GM23338 (cell line): ENCODE measurements around the gene SH3PXD2B. TPM values are rescaled to one million over a fixed set of nuclear protein-coding genes. Genes with fewer than 3 reads are reported as not detected.

Experiments
- ATAC-seq: fragments of 200-7000 bp; cut with Tn5 transposase; 3 replicates; pipeline ENCODE4 v1.9.1; 2020
- DNase-seq: peaks from one replicate; pipeline ENCODE4 v3.0.0-alpha.2; 2015; ENCODE audit warnings: low spot score
- H2AFZ ChIP-seq: fragments of 200-600 bp; sonication (generic); 2 replicates; pipeline ENCODE4 v1.8.0; 2016; ENCODE audit warnings: antibody characterized with exemption, mild to moderate bottlenecking, moderate library complexity
- H3F3A ChIP-seq: fragments of 200-600 bp; sonication (generic); replicated peaks from 2 replicates; pipeline ENCODE4 v1.8.0; 2017; ENCODE audit warnings: antibody characterized with exemption, mixed run types, low read depth
- H3K27ac ChIP-seq: fragments of 200-600 bp; sonication (generic); 2 replicates; pipeline ENCODE4 v1.6.1; 2016; ENCODE audit warnings: low read depth
- H3K27me3 ChIP-seq: fragments of 200-600 bp; sonication (generic); 2 replicates; pipeline ENCODE4 v1.8.0; 2016; ENCODE audit warnings: mild to moderate bottlenecking, mixed run types, moderate library complexity; ENCODE audit not compliant: insufficient read depth
- H3K36me3 ChIP-seq: fragments of 200-600 bp; sonication (generic); 2 replicates; pipeline ENCODE4 v1.8.0; 2016; ENCODE audit warnings: mild to moderate bottlenecking; ENCODE audit not compliant: insufficient read depth
- H3K4me1 ChIP-seq: fragments of 200-600 bp; sonication (generic); 2 replicates; pipeline ENCODE4 v1.8.0; 2016; ENCODE audit warnings: mild to moderate bottlenecking, moderate library complexity; ENCODE audit not compliant: insufficient read depth
- H3K4me2 ChIP-seq: fragments of 200-600 bp; sonication (generic); 2 replicates; pipeline ENCODE4 v1.7.1; 2017; ENCODE audit warnings: mixed run types
- H3K4me3 ChIP-seq: fragments of 200-600 bp; sonication (generic); 2 replicates; pipeline ENCODE4 v1.6.1; 2016; ENCODE audit warnings: mixed run types
- H3K79me2 ChIP-seq: fragments of 200-600 bp; sonication (generic); replicated peaks from 2 replicates; pipeline ENCODE4 v1.8.0; 2017; ENCODE audit warnings: mild to moderate bottlenecking; ENCODE audit not compliant: insufficient read depth
- H3K9me2 ChIP-seq: fragments of 200-600 bp; sonication (generic); 2 replicates; pipeline ENCODE4 v1.8.0; 2017; ENCODE audit not compliant: insufficient read depth
- H4K20me1 ChIP-seq: fragments of 200-600 bp; sonication (generic); replicated peaks from 2 replicates; pipeline ENCODE4 v1.8.0; 2017; ENCODE audit warnings: mild to moderate bottlenecking; ENCODE audit not compliant: insufficient read depth
- H3K27ac Mint-ChIP-seq: 2 replicates; pipeline ENCODE4 v1.8.0; 2020; ENCODE audit warnings: inconsistent platforms, mild to moderate bottlenecking, moderate library complexity, mixed read lengths
- H3K27me3 Mint-ChIP-seq: 3 replicates; pipeline ENCODE4 v1.8.0; 2022; ENCODE audit warnings: low read depth, mild to moderate bottlenecking, moderate library complexity, mixed read lengths, inconsistent platforms; ENCODE audit not compliant: insufficient read depth, poor library complexity
- H3K36me3 Mint-ChIP-seq: 3 replicates; pipeline ENCODE4 v1.8.0; 2021; ENCODE audit warnings: low read depth, mild to moderate bottlenecking, inconsistent platforms, moderate library complexity, mixed read lengths
- H3K4me1 Mint-ChIP-seq: 3 replicates; pipeline ENCODE4 v1.8.0; 2020; ENCODE audit warnings: mild to moderate bottlenecking, inconsistent platforms, mixed read lengths
- H3K4me3 Mint-ChIP-seq: 3 replicates; pipeline ENCODE4 v1.8.0; 2021; ENCODE audit warnings: moderate library complexity, mild to moderate bottlenecking, inconsistent platforms, mixed read lengths
- H3K9me3 Mint-ChIP-seq: 3 replicates; pipeline ENCODE4 v1.8.0; 2020; ENCODE audit warnings: moderate library complexity, mild to moderate bottlenecking, inconsistent platforms, mixed read lengths
- CREB1 ChIP-seq: fragments of 250-450 bp; sonication (Bioruptor Pico); IDR thresholded peaks from 2 replicates; pipeline ENCODE4 v1.5.0; 2020; ENCODE audit warnings: low read depth, mild to moderate bottlenecking, moderate library complexity
- ETS1 ChIP-seq: IDR thresholded peaks from 2 replicates; pipeline ENCODE4 v1.6.1; 2016; ENCODE audit warnings: antibody characterized with exemption
- EZH2 ChIP-seq: fragments of 200-600 bp; sonication (generic); IDR thresholded peaks from one replicate; pipeline ENCODE4 v1.8.0; 2017; ENCODE audit warnings: antibody characterized with exemption, mild to moderate bottlenecking, low read depth; ENCODE audit not compliant: unreplicated experiment
- EZH2phosphoT487 ChIP-seq: fragments of 200-600 bp; sonication (generic); IDR thresholded peaks from one replicate; pipeline ENCODE4 v1.8.1; 2018; ENCODE audit warnings: antibody characterized with exemption; ENCODE audit not compliant: unreplicated experiment
- JUNB ChIP-seq: IDR thresholded peaks from one replicate; pipeline ENCODE4 v1.6.1; 2016; ENCODE audit warnings: antibody characterized with exemption; ENCODE audit not compliant: unreplicated experiment
- NANOG ChIP-seq: IDR thresholded peaks from 2 replicates; pipeline ENCODE4 v1.6.1; 2016; ENCODE audit warnings: antibody characterized with exemption, borderline replicate concordance
- POLR2AphosphoS5 ChIP-seq: IDR thresholded peaks from 2 replicates; pipeline ENCODE4 v1.6.1; 2016; ENCODE audit warnings: antibody characterized with exemption, low read depth
- STAT1 ChIP-seq: IDR thresholded peaks from one replicate; pipeline ENCODE4 v1.6.1; 2016; ENCODE audit warnings: antibody characterized with exemption; ENCODE audit not compliant: unreplicated experiment
- ZNF114 ChIP-seq: fragments of 250-450 bp; sonication (Bioruptor Pico); IDR thresholded peaks from 2 replicates; pipeline ENCODE4 v1.5.0; 2020; ENCODE audit warnings: mild to moderate bottlenecking, moderate library complexity
- ZNF331 ChIP-seq: fragments of 250-450 bp; sonication (Bioruptor Pico); IDR thresholded peaks from 2 replicates; pipeline ENCODE4 v1.5.0; 2020; ENCODE audit warnings: low read depth, mild to moderate bottlenecking, moderate library complexity
- ZNF462 ChIP-seq: fragments of 250-450 bp; sonication (Bioruptor Pico); IDR thresholded peaks from 2 replicates; pipeline ENCODE4 v1.5.0; 2020; ENCODE audit warnings: mild to moderate bottlenecking, moderate library complexity
- polyA plus RNA-seq: library from polyadenylated mRNA; unstranded; fragments of >200 nt; fragmentation: Nextera tagmentation; extraction: Ambion mirVana; gene quantifications from 2 replicates; pipeline ENCODE4 v1.2.1, GENCODE V29; 2016
- total RNA-seq: library from RNA; depleted of rRNA; stranded (reverse); fragments of >200 nt; shearing (Covaris generic); gene quantifications from 2 replicates; pipeline ENCODE4 v1.2.3, GENCODE V29; 2014
- TF ChIP-seq, protein P1 (sequence below), 2 experiments: fragments of 200-600 bp in 1 of 2; sonication (generic) in 1 of 2; conservative IDR thresholded peaks; 2 replicates each; pipeline versions ENCODE4 v1.5.1 to v1.6.1; 2016 to 2017; ENCODE audit warnings: antibody characterized with exemption in 2 of 2, low read depth in 2 of 2, mild to moderate bottlenecking in 2 of 2, moderate library complexity in 1 of 2
- TF ChIP-seq, protein P2 (sequence below): IDR thresholded peaks from one replicate; pipeline ENCODE4 v1.6.1; 2018; ENCODE audit warnings: antibody characterized with exemption; ENCODE audit not compliant: unreplicated experiment

Gene SH3PXD2B
- total and polyA plus RNA-seq, 2 experiments from 2014 or later, result 40.2 to 52.5 TPM

- no peak for ATAC-seq
- Mint-ChIP-seq H3K36me3 (no peaks in the 10 kb centered on the region), H3K27me3 (peaks cover 4% of the 10 kb centered on the region), H3K4me1 (0 out of 3 replicates have a peak, but pooled peaks cover 3% of the 10 kb centered on the region), H3K9me3 (no peaks in the 10 kb centered on the region), H3K4me3 (no peak overlapping the region), H3K27ac (no peak overlapping the region)
- Histone ChIP-seq H3K79me2 (peaks cover 54% of the 10 kb centered on the region), H3K36me3 (no peaks in the 10 kb centered on the region), H3K4me3 (no peak overlapping the region), H3K4me2 (no peak overlapping the region), H3F3A (no peaks in the 10 kb centered on the region), H3K4me1 (no peaks in the 10 kb centered on the region), H3K27me3 (no peaks in the 10 kb centered on the region), H4K20me1 (peaks cover 36% of the 10 kb centered on the region), H2AFZ (no peak overlapping the region), H3K27ac (no peak overlapping the region), H3K9me2 (no peaks in the 10 kb centered on the region)
- TF ChIP-seq STAT1 (no peak), ZNF114 (CRISPR knock-in tag) (no peak), ZNF462 (no peak), EZH2phosphoT487 (no peak), POLR2AphosphoS5 (no peak), CREB1 (CRISPR knock-in tag) (no peak), NANOG (no peak), ZNF331 (no peak), ETS1 (no peak), EZH2 (no peak), JUNB (no peak)
- TF ChIP-seq, protein P1, sequence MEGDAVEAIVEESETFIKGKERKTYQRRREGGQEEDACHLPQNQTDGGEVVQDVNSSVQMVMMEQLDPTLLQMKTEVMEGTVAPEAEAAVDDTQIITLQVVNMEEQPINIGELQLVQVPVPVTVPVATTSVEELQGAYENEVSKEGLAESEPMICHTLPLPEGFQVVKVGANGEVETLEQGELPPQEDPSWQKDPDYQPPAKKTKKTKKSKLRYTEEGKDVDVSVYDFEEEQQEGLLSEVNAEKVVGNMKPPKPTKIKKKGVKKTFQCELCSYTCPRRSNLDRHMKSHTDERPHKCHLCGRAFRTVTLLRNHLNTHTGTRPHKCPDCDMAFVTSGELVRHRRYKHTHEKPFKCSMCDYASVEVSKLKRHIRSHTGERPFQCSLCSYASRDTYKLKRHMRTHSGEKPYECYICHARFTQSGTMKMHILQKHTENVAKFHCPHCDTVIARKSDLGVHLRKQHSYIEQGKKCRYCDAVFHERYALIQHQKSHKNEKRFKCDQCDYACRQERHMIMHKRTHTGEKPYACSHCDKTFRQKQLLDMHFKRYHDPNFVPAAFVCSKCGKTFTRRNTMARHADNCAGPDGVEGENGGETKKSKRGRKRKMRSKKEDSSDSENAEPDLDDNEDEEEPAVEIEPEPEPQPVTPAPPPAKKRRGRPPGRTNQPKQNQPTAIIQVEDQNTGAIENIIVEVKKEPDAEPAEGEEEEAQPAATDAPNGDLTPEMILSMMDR (conservative IDR thresholded peaks at IDR 0.05; ENCODE audit: low read depth in 2 of 2), result no peak
- TF ChIP-seq, protein P2, sequence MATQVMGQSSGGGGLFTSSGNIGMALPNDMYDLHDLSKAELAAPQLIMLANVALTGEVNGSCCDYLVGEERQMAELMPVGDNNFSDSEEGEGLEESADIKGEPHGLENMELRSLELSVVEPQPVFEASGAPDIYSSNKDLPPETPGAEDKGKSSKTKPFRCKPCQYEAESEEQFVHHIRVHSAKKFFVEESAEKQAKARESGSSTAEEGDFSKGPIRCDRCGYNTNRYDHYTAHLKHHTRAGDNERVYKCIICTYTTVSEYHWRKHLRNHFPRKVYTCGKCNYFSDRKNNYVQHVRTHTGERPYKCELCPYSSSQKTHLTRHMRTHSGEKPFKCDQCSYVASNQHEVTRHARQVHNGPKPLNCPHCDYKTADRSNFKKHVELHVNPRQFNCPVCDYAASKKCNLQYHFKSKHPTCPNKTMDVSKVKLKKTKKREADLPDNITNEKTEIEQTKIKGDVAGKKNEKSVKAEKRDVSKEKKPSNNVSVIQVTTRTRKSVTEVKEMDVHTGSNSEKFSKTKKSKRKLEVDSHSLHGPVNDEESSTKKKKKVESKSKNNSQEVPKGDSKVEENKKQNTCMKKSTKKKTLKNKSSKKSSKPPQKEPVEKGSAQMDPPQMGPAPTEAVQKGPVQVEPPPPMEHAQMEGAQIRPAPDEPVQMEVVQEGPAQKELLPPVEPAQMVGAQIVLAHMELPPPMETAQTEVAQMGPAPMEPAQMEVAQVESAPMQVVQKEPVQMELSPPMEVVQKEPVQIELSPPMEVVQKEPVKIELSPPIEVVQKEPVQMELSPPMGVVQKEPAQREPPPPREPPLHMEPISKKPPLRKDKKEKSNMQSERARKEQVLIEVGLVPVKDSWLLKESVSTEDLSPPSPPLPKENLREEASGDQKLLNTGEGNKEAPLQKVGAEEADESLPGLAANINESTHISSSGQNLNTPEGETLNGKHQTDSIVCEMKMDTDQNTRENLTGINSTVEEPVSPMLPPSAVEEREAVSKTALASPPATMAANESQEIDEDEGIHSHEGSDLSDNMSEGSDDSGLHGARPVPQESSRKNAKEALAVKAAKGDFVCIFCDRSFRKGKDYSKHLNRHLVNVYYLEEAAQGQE, result no peak
- no peak for DNase-seq
Observed at GRCh38 chr5:172437445-172438318, 16.6 kb downstream of the SH3PXD2B start.
